ENCODE measurements around the gene PCDH11X.
"Not testable (repeated sequence)": the region's sequence is repeated elsewhere in the genome, so short reads cannot be mapped to it uniquely, and the experiment has no call there.

The PCDH11X gene

GRCh38 chrX:91779135-91779534 lies at the start of gene PCDH11X:
TSS of gene PCDH11X (plus strand) at chrX:91779375. CDS start at chrX:91835505, 56,130 bp downstream.
- peak; percentile 13 to 17 for DNase-seq

GRCh38 chrX:91747446-91747845 lies 31.7 kb upstream of the PCDH11X start:
- DNase-seq, result not testable (repeated sequence)

GRCh38 chrX:91753022-91753421 lies 26.2 kb upstream of the PCDH11X start:
- DNase-seq, result not testable (repeated sequence)

GRCh38 chrX:91770619-91771488 lies 8.3 kb upstream of the PCDH11X start:
- not testable (repeated sequence) for DNase-seq

- peak; percentile 7 to 10 for DNase-seq
Measured at GRCh38 chrX:91773943-91774342, 5.2 kb upstream of the PCDH11X start.

- not testable (repeated sequence) for DNase-seq
Measured at GRCh38 chrX:91780008-91780407, 833 bp downstream of the PCDH11X start.

GRCh38 chrX:91780698-91781097 lies 1.5 kb downstream of the PCDH11X start:
- not testable (repeated sequence) for DNase-seq

GRCh38 chrX:91781553-91782298 lies 2.6 kb downstream of the PCDH11X start:
- not testable (repeated sequence) for DNase-seq

GRCh38 chrX:91782825-91783224 lies 3.6 kb downstream of the PCDH11X start:
- not testable (repeated sequence) for DNase-seq

- DNase-seq, result not testable (repeated sequence)
Measured at GRCh38 chrX:91817537-91817936, 38.4 kb downstream of the PCDH11X start.

- DNase-seq, result not testable (repeated sequence)
Measured at GRCh38 chrX:91825321-91825720, 46.1 kb downstream of the PCDH11X start.

All from Kasumi-1 (cell line).